SHP77 treated with DMSO at 0.1 percent for 48 hours (cell line): ENCODE data around the gene CIP2A.

ENCODE experiments used
- DNase-seq: peaks from one replicate; lab custom pipeline; 2025; lab: John Stamatoyannopoulos, UW

The CIP2A gene

GRCh38 chr3:108562565-108562964, 26.7 kb downstream of the CIP2A start:
- DNase-seq: no peak

- DNase-seq: no peak
These were observed 33.2 kb downstream of the CIP2A start for GRCh38 chr3:108555966-108556581.

- DNase-seq: no peak
These were observed 34.2 kb downstream of the CIP2A start for GRCh38 chr3:108554913-108555571.

- DNase-seq: no peak
These were observed 35.0 kb downstream of the CIP2A start for GRCh38 chr3:108554229-108554628.

- no peak for DNase-seq
These were observed 36.7 kb downstream of the CIP2A start for GRCh38 chr3:108552267-108553159.

- DNase-seq: no peak
These were observed 40.4 kb downstream of the CIP2A start for GRCh38 chr3:108548886-108549285.

- DNase-seq: no peak
These were observed 40.9 kb downstream of the CIP2A start for GRCh38 chr3:108548304-108548703.

- DNase-seq: no peak
These were observed 42.5 kb downstream of the CIP2A start for GRCh38 chr3:108546692-108547091.

GRCh38 chr3:108546247-108546646, 43.0 kb downstream of the CIP2A start:
- DNase-seq: no peak

GRCh38 chr3:108538083-108538482, 51.2 kb downstream of the CIP2A start:
- DNase-seq: no peak

- no peak for DNase-seq
These were observed 60.6 kb downstream of the CIP2A start for GRCh38 chr3:108528459-108529252.

- DNase-seq: no peak
These were observed 61.4 kb downstream of the CIP2A start for GRCh38 chr3:108527817-108528216.

GRCh38 chr3:108527109-108527508, 62.1 kb downstream of the CIP2A start:
- DNase-seq: no peak

GRCh38 chr3:108525971-108526370, 63.3 kb downstream of the CIP2A start:
- no peak for DNase-seq

GRCh38 chr3:108525256-108525655, 64.0 kb downstream of the CIP2A start:
- DNase-seq: no peak

GRCh38 chr3:108524537-108524936, 64.7 kb downstream of the CIP2A start:
- DNase-seq: no peak

GRCh38 chr3:108518895-108519294, 70.3 kb downstream of the CIP2A start:
- DNase-seq: no peak

GRCh38 chr3:108516881-108517280, 72.4 kb downstream of the CIP2A start:
- DNase-seq: no peak

- peak; percentile 35 for DNase-seq
These were observed 75.3 kb downstream of the CIP2A start for GRCh38 chr3:108513961-108514360.

- DNase-seq: no peak
These were observed 76.6 kb downstream of the CIP2A start for GRCh38 chr3:108512671-108513070.

GRCh38 chr3:108511490-108511889, 77.7 kb downstream of the CIP2A start:
- DNase-seq: no peak

GRCh38 chr3:108511055-108511454, 78.2 kb downstream of the CIP2A start:
- no peak for DNase-seq
